ENCODE data around the gene ART4. TPM values are rescaled to one million over a fixed set of nuclear protein-coding genes. Genes with fewer than 3 reads are reported as not detected.

Gene ART4
- polyA plus RNA-seq, 3 donors from 2014 or later: not detected

GRCh38 chr12:14845350-14845750 is 2.0 kb upstream of the ART4 start:
- peak overlapping the region in 1 of 6 donors; percentile 50 for H3K27ac Mint-ChIP-seq
- H3K4me1 Mint-ChIP-seq: no peaks in the 10 kb centered on the region
- peaks cover 0 to 5% (median 2%) of the 10 kb centered on the region in 3 donors for H3K27me3 Mint-ChIP-seq (ENCODE audit: low read depth in 3 of 3)
- DNase-seq: peak; percentile 35 to 58 (median 48)
- H3K4me3 Mint-ChIP-seq: no peak overlapping the region
- no peaks in the 10 kb centered on the region for H3K36me3 Mint-ChIP-seq
- no peaks in the 10 kb centered on the region for H3K9me3 Mint-ChIP-seq

- Mint-ChIP-seq H3K27ac (no peak overlapping the region), H3K4me3 (no peak overlapping the region), H3K9me3 (no peaks in the 10 kb centered on the region), H3K27me3 (ENCODE audit: low read depth in 3 of 3) (peaks cover 0 to 5% (median 2%) of the 10 kb centered on the region in 3 donors), H3K36me3 (no peaks in the 10 kb centered on the region), H3K4me1 (no peaks in the 10 kb centered on the region)
- DNase-seq: no peak
Observed at GRCh38 chr12:14844401-14844800, 1.1 kb upstream of the ART4 start.

- no peak for DNase-seq
- Mint-ChIP-seq H3K9me3 (no peaks in the 10 kb centered on the region), H3K4me1 (no peaks in the 10 kb centered on the region), H3K27me3 (ENCODE audit: low read depth in 3 of 3) (peaks cover under 1 to 8% (median 4%) of the 10 kb centered on the region in 3 donors), H3K27ac (no peak overlapping the region), H3K4me3 (no peak overlapping the region), H3K36me3 (no peaks in the 10 kb centered on the region)
Observed at GRCh38 chr12:14842315-14842714, 1.0 kb downstream of the ART4 start.

GRCh38 chr12:14841761-14842160 is 1.6 kb downstream of the ART4 start:
- peaks cover 0 to 10% (median 4%) of the 10 kb centered on the region in 3 donors for H3K27me3 Mint-ChIP-seq (ENCODE audit: low read depth in 3 of 3)
- DNase-seq: no peak
- no peaks in the 10 kb centered on the region for H3K36me3 Mint-ChIP-seq
- H3K4me3 Mint-ChIP-seq: no peak overlapping the region
- H3K4me1 Mint-ChIP-seq: no peaks in the 10 kb centered on the region
- no peaks in the 10 kb centered on the region for H3K9me3 Mint-ChIP-seq
- no peak overlapping the region for H3K27ac Mint-ChIP-seq

- Mint-ChIP-seq H3K4me1 (no peaks in the 10 kb centered on the region), H3K9me3 (no peaks in the 10 kb centered on the region), H3K36me3 (no peaks in the 10 kb centered on the region), H3K27ac (no peak overlapping the region), H3K27me3 (ENCODE audit: low read depth in 3 of 3) (peaks cover 2 to 11% (median 4%) of the 10 kb centered on the region in 3 donors), H3K4me3 (no peak overlapping the region)
- DNase-seq: no peak
Observed at GRCh38 chr12:14840616-14841015, 2.7 kb downstream of the ART4 start.

GRCh38 chr12:14839262-14839661 is 4.1 kb downstream of the ART4 start:
- Mint-ChIP-seq H3K27ac (no peak overlapping the region), H3K4me1 (no peaks in the 10 kb centered on the region), H3K4me3 (no peak overlapping the region), H3K36me3 (no peaks in the 10 kb centered on the region), H3K27me3 (ENCODE audit: low read depth in 3 of 3) (peaks cover 2 to 6% (median 4%) of the 10 kb centered on the region in 3 donors), H3K9me3 (no peaks in the 10 kb centered on the region)
- DNase-seq: no peak

GRCh38 chr12:14836336-14837210 is 6.8 kb downstream of the ART4 start:
- no peak for DNase-seq
- peaks cover 8 to 11% (median 10%) of the 10 kb centered on the region in 3 donors for H3K27me3 Mint-ChIP-seq (ENCODE audit: low read depth in 3 of 3)
- no peak overlapping the region for H3K27ac Mint-ChIP-seq
- H3K4me1 Mint-ChIP-seq: no peaks in the 10 kb centered on the region
- no peaks in the 10 kb centered on the region for H3K9me3 Mint-ChIP-seq
- H3K36me3 Mint-ChIP-seq: no peaks in the 10 kb centered on the region
- no peak overlapping the region for H3K4me3 Mint-ChIP-seq

- Mint-ChIP-seq H3K4me3 (no peak overlapping the region), H3K4me1 (no peaks in the 10 kb centered on the region), H3K27me3 (ENCODE audit: low read depth in 3 of 3) (peaks cover 10 to 11% (median 10%) of the 10 kb centered on the region in 3 donors)
Observed at GRCh38 chr12:14834509-14834908, 8.8 kb downstream of the ART4 start.

GRCh38 chr12:14833952-14834351 is 9.4 kb downstream of the ART4 start:
- H3K36me3 Mint-ChIP-seq: no peaks in the 10 kb centered on the region
- H3K4me1 Mint-ChIP-seq: no peaks in the 10 kb centered on the region
- no peak for DNase-seq

More at GRCh38 chr12:14834509-14834908, 8.8 kb downstream of the ART4 start:
- no peak for DNase-seq
- Mint-ChIP-seq H3K27ac (no peak overlapping the region), H3K36me3 (no peaks in the 10 kb centered on the region), H3K9me3 (no peaks in the 10 kb centered on the region)

GRCh38 chr12:14833336-14833735 is 10.0 kb downstream of the ART4 start:
- no peaks in the 10 kb centered on the region for H3K9me3 Mint-ChIP-seq
- no peaks in the 10 kb centered on the region for H3K4me1 Mint-ChIP-seq
- H3K36me3 Mint-ChIP-seq: no peaks in the 10 kb centered on the region

More at GRCh38 chr12:14833952-14834351, 9.4 kb downstream of the ART4 start:
- no peaks in the 10 kb centered on the region for H3K9me3 Mint-ChIP-seq
- H3K27ac Mint-ChIP-seq: no peak overlapping the region
- H3K4me3 Mint-ChIP-seq: no peak overlapping the region
- H3K27me3 Mint-ChIP-seq (ENCODE audit: low read depth in 3 of 3): peaks cover 7 to 11% (median 7%) of the 10 kb centered on the region in 3 donors

GRCh38 chr12:14828892-14829291 is 14.4 kb downstream of the ART4 start:
- Mint-ChIP-seq H3K4me3 (no peak overlapping the region), H3K36me3 (no peaks in the 10 kb centered on the region), H3K4me1 (no peaks in the 10 kb centered on the region), H3K9me3 (no peaks in the 10 kb centered on the region), H3K27me3 (ENCODE audit: low read depth in 3 of 3) (peaks cover 2 to 12% (median 7%) of the 10 kb centered on the region in 3 donors), H3K27ac (no peak overlapping the region)
- peak in 1 of 3 donors; percentile 8 for DNase-seq

More at GRCh38 chr12:14833336-14833735, 10.0 kb downstream of the ART4 start:
- Mint-ChIP-seq H3K4me3 (no peak overlapping the region), H3K27me3 (ENCODE audit: low read depth in 3 of 3) (peaks cover 6 to 13% (median 7%) of the 10 kb centered on the region in 3 donors), H3K27ac (no peak overlapping the region)
- no peak for DNase-seq

GRCh38 chr12:14827043-14827442 is 16.3 kb downstream of the ART4 start:
- DNase-seq: no peak
- Mint-ChIP-seq H3K4me1 (no peaks in the 10 kb centered on the region), H3K9me3 (no peaks in the 10 kb centered on the region), H3K36me3 (no peaks in the 10 kb centered on the region), H3K4me3 (no peak overlapping the region), H3K27me3 (ENCODE audit: low read depth in 3 of 3) (peaks cover 0 to 5% (median 3%) of the 10 kb centered on the region in 3 donors), H3K27ac (no peak overlapping the region)

- Mint-ChIP-seq H3K36me3 (no peaks in the 10 kb centered on the region), H3K9me3 (no peaks in the 10 kb centered on the region), H3K4me3 (no peak overlapping the region), H3K4me1 (no peaks in the 10 kb centered on the region), H3K27me3 (ENCODE audit: low read depth in 3 of 3) (peaks cover 0 to 3% (median 3%) of the 10 kb centered on the region in 3 donors), H3K27ac (no peak overlapping the region)
- DNase-seq: no peak
Observed at GRCh38 chr12:14826491-14826890, 16.8 kb downstream of the ART4 start.

GRCh38 chr12:14825256-14825655 is 18.1 kb downstream of the ART4 start:
- no peaks in the 10 kb centered on the region for H3K9me3 Mint-ChIP-seq
- H3K27ac Mint-ChIP-seq: no peak overlapping the region
- no peak for DNase-seq
- H3K27me3 Mint-ChIP-seq (ENCODE audit: low read depth in 3 of 3): peaks cover 0 to 6% (median 3%) of the 10 kb centered on the region in 3 donors
- H3K36me3 Mint-ChIP-seq: no peaks in the 10 kb centered on the region
- H3K4me3 Mint-ChIP-seq: no peak overlapping the region
- H3K4me1 Mint-ChIP-seq: no peaks in the 10 kb centered on the region

All from immature natural killer cell (primary cell).